ENCODE results near the gene CEP19.

The CEP19 gene

DNA sequence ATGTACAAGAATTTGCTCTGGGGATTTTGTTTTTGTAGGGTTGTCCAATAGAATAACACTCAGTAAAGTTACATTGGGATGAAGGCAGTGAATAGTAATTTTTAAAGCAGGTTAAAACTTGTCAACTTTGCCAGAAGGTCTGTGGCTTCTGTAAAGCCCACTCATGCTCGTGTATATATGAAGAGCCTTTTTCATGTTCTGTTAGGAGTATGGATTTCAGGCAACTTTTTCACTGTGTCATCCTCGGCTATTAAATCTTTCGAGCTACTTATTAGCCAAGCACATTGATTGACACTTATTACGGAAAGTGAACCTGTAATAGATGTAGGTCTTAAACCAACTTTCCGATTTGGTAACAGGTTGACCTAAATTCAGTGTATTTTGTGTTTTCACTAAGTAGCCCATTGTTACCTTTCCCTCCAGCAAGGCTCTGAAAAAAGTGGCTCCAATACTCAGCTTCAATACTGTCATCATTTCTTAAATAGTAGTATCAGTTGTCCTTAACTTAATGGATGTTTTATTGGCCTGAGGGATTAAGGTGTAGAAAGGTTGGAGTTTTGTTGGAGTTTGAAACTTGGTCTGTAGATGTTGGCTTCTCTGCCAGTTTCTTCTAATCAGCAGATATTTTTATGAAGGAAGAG is 29.3 kb upstream of the CEP19 start:
- peak overlapping the region; percentile 96 to 100 (median 99) for H3K9ac ChIP-seq
- H3K4me2 ChIP-seq, result peak overlapping the region; percentile 72 to 98 (median 89)
- H3K9me3 ChIP-seq (replicated peaks in 1 of 11), result peaks cover 0 to 33% (median 22%) of the 10 kb centered on the region in 11 experiments; a peak in 21 of 22 replicates
- no peak for TF ChIP-seq Cebpa-rat (IDR thresholded peaks at IDR 0.05)
- H3K36me3 ChIP-seq, result peaks cover 21 to 50% (median 42%) of the 10 kb centered on the region in 11 experiments
- no peaks in the 10 kb centered on the region for H3K27me3 ChIP-seq
- peaks cover 9 to 53% (median 23%) of the 10 kb centered on the region in 10 experiments for H3K4me1 ChIP-seq
- peak overlapping the region; percentile 95 to 99 (median 98) for H3K27ac ChIP-seq
- peak overlapping the region; percentile 76 to 99 (median 94) for H3K4me3 ChIP-seq
- H4K20me1 ChIP-seq, result peaks cover 38 to 64% (median 59%) of the 10 kb centered on the region in 11 experiments

DNA sequence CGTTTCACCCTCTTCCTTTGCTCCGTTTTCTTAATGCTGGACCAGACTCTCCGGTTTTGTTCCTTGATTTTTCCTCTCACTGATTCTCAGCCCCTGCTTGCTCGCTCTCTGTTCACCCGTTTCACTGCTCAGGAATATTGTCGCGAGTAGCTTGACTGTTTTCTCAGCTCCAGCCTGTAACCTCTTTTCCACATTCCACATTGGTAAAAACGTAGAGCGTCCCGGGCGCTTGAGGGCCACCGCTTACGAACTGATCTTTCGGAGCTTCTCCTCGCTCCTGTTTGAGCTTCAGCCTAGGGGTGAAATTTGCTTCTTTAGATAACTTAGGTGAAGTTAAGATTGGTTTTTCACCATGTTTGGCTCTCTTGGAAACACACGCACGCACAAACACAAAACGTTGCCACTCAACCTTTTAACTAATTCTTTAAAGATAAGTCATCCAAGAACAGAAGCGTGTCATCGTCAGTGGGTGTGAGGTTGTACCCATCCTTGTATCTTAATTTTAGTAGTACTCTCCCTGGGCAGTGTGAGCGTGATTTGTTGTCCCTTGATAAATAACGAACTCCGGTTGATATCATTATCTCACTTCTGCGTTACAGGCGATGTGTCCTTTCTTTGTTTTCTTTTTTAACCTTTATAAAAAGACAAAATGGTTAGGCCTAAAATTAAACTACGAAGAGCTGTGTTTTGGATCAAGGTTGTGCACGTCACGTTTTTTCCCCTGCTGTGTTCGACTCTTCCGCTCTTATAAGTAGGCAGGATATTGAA is 28.6 kb upstream of the CEP19 start:
- Histone ChIP-seq H3K9me3 (replicated peaks in 1 of 11) (peaks cover 0 to 26% (median 15%) of the 10 kb centered on the region in 11 experiments; a peak in 19 of 22 replicates), H3K27me3 (no peaks in the 10 kb centered on the region), H3K27ac (peak overlapping the region; percentile 95 to 99 (median 98)), H4K20me1 (peaks cover 35 to 57% (median 51%) of the 10 kb centered on the region in 11 experiments), H3K36me3 (peaks cover 14 to 49% (median 38%) of the 10 kb centered on the region in 11 experiments), H3K4me2 (peak overlapping the region; percentile 72 to 98 (median 89)), H3K4me1 (peaks cover 9 to 49% (median 23%) of the 10 kb centered on the region in 10 experiments), H3K4me3 (peak overlapping the region; percentile 76 to 99 (median 94)), H3K9ac (peak overlapping the region; percentile 96 to 100 (median 99))
- no peak for TF ChIP-seq Cebpa-rat (IDR thresholded peaks at IDR 0.05)

DNA sequence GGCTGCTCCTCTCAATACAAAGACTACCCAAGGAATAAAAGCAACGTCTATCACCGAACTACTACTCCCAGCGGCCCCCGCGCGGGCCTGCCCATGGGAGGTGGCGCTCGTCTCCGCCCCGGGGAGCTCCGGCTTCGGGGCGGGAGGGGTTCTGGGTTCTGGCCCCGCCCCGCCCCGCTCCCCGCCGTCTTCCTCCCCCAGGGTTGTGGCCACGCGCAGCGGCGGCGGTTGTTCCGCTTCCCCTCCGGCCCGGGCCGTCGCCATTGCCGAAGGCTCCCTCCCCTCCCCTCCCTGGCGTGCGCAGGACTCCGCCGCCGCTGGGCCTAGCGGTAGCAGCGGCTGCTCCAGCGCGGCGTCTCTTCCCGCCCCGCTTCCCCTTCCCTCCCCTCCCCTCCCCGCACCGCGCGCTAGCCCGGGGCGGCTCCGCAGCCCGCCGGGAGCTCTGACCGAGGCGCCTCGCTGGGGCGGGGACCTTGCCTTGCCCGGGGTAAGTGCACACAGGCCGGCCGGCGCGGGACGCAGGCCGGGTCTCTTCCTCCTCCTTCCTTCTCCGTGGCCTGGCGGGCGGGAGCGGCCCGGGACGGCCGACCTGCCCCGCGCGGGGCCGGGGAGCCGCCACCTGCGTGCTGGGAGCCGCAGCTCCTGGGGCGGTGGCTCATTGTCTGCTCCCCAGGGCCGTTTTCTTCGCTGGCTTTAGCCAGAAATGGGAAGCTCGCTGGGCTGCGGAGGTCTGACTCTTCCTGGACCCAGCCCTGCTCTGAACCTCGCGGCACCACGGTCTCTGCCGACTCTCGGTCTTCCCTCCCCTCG is 27.8 kb upstream of the CEP19 start, which contains the start of gene PAK2:
Gene PAK2 (plus strand): TSS at position 187 of the 810 bp plus-strand sequence. CDS start 42,790 bp downstream, outside the sequence.
- Histone ChIP-seq H3K36me3 (peaks cover 7 to 49% (median 37%) of the 10 kb centered on the region in 11 experiments), H3K4me1 (peaks cover 9 to 42% (median 23%) of the 10 kb centered on the region in 10 experiments), H3K4me3 (peak within 1 kb of the TSS; percentile 76 to 99 (median 94)), H3K27ac (peak within 1 kb of the TSS; percentile 95 to 99 (median 98)), H4K20me1 (peaks cover 28 to 49% (median 44%) of the 10 kb centered on the region in 11 experiments), H3K9me3 (replicated peaks in 1 of 11) (peaks cover 0 to 18% (median 8%) of the 10 kb centered on the region in 11 experiments; a peak in 13 of 22 replicates), H3K27me3 (no peaks in the 10 kb centered on the region), H3K4me2 (peak within 1 kb of the TSS; percentile 72 to 98 (median 89)), H3K9ac (peak within 1 kb of the TSS; percentile 96 to 100 (median 99))
- TF ChIP-seq Cebpa-rat (IDR thresholded peaks at IDR 0.05), result no peak

DNA sequence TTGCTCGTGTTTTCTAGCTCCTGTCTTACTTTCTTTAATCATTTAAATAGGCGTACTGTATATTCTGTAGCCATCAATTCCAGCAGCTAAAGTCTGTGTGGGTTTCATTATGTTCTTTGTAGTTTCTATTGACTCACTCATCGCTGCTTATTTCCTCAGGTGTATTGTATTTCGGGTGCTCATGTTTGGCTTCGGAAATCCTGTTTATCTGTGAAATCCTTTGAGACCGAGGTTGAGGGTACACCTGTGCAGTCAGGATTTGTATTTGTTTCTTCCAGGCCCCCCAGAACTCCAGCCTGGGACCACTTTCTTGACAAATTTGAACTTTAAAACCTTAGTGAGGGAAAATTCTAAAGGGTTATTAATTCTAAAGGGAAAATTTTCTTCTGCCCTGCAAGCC is 25.6 kb upstream of the CEP19 start:
- no peak for TF ChIP-seq Cebpa-rat (IDR thresholded peaks at IDR 0.05)
- Histone ChIP-seq H3K9me3 (replicated peaks in 1 of 11) (peaks cover 0 to 8% (median 2%) of the 10 kb centered on the region in 11 experiments; a peak in 9 of 22 replicates), H4K20me1 (peaks cover 16 to 27% (median 21%) of the 10 kb centered on the region in 11 experiments), H3K9ac (no peak overlapping the region), H3K4me2 (no peak overlapping the region), H3K27me3 (no peaks in the 10 kb centered on the region), H3K36me3 (peaks cover 19 to 53% (median 33%) of the 10 kb centered on the region in 11 experiments), H3K4me3 (no peak overlapping the region), H3K27ac (no peak overlapping the region), H3K4me1 (peaks cover 9 to 22% (median 16%) of the 10 kb centered on the region in 10 experiments)

DNA sequence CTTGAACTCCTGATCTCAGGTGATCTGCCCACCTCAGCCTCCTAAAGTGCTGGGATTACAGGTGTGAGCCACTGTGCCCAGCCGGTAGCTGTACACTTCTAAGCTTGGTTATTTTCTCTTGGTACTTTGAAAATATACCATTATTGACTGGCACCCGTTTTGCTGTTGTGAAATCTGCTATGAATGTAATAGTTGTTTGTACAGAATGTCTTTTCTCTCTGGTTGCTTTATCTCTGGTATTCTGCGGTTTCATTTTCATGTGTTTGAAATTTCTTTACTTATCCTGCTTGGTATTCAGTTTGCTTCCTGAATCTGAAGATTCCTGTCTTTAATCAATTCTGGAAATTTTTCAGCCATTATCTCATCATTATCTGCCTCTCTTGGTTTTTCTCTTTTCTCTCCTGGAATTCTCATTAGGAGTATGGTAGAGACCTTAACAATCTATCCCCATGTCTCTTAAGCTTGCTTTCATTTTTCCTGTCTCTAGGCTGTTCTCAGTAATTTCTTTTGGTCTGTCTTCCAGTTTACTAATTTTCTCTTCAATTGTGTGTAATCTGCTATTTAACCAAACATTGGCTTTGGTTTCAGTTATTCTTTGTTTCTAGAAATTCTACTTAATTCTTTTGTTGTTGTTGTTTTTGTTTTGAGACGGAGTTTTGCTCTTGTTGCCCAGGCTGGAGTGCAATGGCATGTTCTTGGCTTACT is 24.8 kb upstream of the CEP19 start:
- H3K27ac ChIP-seq, result no peak overlapping the region
- H3K36me3 ChIP-seq, result peaks cover 20 to 51% (median 33%) of the 10 kb centered on the region in 11 experiments
- H4K20me1 ChIP-seq, result peaks cover 8 to 19% (median 13%) of the 10 kb centered on the region in 11 experiments; a peak in 21 of 22 replicates
- H3K9me3 ChIP-seq (replicated peaks in 1 of 11), result peaks cover 0 to 8% (median 0%) of the 10 kb centered on the region in 11 experiments; a peak in 7 of 22 replicates
- H3K4me1 ChIP-seq, result peaks cover 4 to 14% (median 10%) of the 10 kb centered on the region in 10 experiments
- no peak overlapping the region for H3K4me2 ChIP-seq
- no peak for TF ChIP-seq Cebpa-rat (IDR thresholded peaks at IDR 0.05)
- no peak overlapping the region for H3K9ac ChIP-seq
- H3K27me3 ChIP-seq, result no peaks in the 10 kb centered on the region
- no peak overlapping the region for H3K4me3 ChIP-seq

DNA sequence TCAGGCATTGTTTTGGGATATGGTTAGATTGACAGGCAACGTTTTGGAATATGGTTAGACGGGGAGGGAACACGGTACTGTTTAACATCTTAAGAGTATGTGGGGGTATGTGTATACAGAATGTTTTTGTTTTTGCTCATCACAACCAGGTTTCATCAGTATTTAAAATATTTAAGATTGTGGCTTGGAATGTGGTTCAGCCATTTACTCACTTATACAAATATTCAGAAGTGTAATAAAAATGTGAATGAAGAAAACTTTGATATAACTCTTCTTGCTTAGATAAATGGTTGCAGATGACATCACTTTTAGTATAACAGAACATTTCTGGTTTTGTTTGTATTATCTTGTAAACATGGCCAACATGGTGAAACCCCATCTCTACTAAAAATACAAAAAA is 23.7 kb upstream of the CEP19 start:
- no peak overlapping the region for H3K9ac ChIP-seq
- H4K20me1 ChIP-seq, result peaks cover 0 to 8% (median 2%) of the 10 kb centered on the region in 11 experiments; a peak in 9 of 22 replicates
- peaks cover 0 to 11% (median 6%) of the 10 kb centered on the region in 10 experiments; a peak in 11 of 20 replicates for H3K4me1 ChIP-seq
- H3K36me3 ChIP-seq, result peaks cover 20 to 62% (median 40%) of the 10 kb centered on the region in 11 experiments
- TF ChIP-seq Cebpa-rat (IDR thresholded peaks at IDR 0.05), result no peak
- no peak overlapping the region for H3K4me3 ChIP-seq
- no peak overlapping the region for H3K27ac ChIP-seq
- H3K4me2 ChIP-seq, result no peak overlapping the region
- H3K27me3 ChIP-seq, result no peaks in the 10 kb centered on the region
- H3K9me3 ChIP-seq (replicated peaks in 1 of 11), result peaks cover 0 to 8% (median 0%) of the 10 kb centered on the region in 11 experiments; a peak in 7 of 22 replicates

DNA sequence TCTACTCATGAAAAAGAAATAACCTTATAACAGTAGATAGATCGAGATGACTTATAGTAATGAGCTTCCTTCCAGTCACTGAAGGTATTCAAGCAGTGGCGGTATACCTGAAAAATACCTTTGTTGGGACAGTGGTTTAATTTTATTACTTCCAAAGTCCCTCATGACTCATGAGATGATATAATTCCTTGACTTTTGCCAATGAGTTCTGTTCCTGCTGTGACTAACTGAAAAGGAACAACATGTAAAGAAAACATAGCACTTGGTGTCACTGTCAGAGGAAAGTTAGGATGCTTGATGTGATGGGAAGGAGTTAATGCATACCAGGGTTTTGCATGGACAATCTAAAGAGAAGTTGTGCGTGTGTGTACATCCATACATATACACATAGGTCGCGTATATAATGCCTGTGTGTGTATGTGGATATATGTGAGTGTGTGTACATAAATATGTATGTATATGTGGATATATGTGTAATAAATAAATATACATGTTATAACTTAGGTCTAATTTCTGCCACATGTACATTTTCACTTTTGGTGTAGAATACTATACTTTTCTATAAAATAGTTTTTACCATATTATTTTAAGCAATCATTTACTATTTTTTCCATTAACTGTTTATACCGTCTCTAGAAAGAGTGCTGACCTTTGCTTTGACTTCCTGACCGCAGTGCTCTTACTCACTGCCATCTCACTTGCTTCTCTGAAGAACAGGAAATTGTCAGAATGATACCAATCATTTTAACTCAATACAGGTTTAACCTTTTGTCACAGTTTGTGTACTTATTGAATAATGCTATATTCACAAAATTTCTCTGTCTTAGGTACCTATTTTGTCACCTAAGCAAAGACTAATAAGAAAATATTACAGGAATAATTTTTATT is 15.0 kb upstream of the CEP19 start:
- H3K27me3 ChIP-seq, result no peaks in the 10 kb centered on the region
- no peak overlapping the region for H3K4me2 ChIP-seq
- H3K9me3 ChIP-seq (replicated peaks in 1 of 11), result no peaks in the 10 kb centered on the region
- H3K36me3 ChIP-seq, result peaks cover 56 to 89% (median 74%) of the 10 kb centered on the region in 11 experiments
- 0 out of 22 replicates have a peak, but pooled peaks cover 0 to 7% (median 0%) of the 10 kb centered on the region in 11 experiments for H4K20me1 ChIP-seq
- peaks cover 0 to 13% (median 0%) of the 10 kb centered on the region in 10 experiments; a peak in 2 of 20 replicates for H3K4me1 ChIP-seq
- H3K4me3 ChIP-seq, result no peak overlapping the region
- no peak for TF ChIP-seq Cebpa-rat (IDR thresholded peaks at IDR 0.05)
- no peak overlapping the region for H3K27ac ChIP-seq
- no peak overlapping the region for H3K9ac ChIP-seq
